Transverse colon (tissue), 4 donors: ENCODE results near the gene MUC4.

Experiments
- POLR2A ChIP-seq: fragments of 450-650 bp; IDR thresholded peaks from one replicate; pipeline ENCODE4 v1.6.1; 2016; ENCODE audit warnings: antibody characterized with exemption, mild to moderate bottlenecking, moderate library complexity
- POLR2AphosphoS5 ChIP-seq, 3 donors: sonication (generic); formaldehyde crosslinking; IDR thresholded peaks; one replicate each; pipeline ENCODE4 v1.6.1; 2016; ENCODE audit warnings: antibody characterized with exemption in 3 of 3
- TF ChIP-seq, protein P1 (sequence below), 5 experiments: fragments of 200-600 bp in 3 of 5; fragments of 450-650 bp in 2 of 5; sonication (generic) in 3 of 5; IDR thresholded peaks; 1 replicate in 2 of 5; 2 replicates in 3 of 5; pipeline ENCODE4 v1.5.1; 2016 to 2017; ENCODE audit warnings: antibody characterized with exemption in 5 of 5, inconsistent platforms in 3 of 5, mild to moderate bottlenecking in 2 of 5, moderate library complexity in 1 of 5

DNA sequence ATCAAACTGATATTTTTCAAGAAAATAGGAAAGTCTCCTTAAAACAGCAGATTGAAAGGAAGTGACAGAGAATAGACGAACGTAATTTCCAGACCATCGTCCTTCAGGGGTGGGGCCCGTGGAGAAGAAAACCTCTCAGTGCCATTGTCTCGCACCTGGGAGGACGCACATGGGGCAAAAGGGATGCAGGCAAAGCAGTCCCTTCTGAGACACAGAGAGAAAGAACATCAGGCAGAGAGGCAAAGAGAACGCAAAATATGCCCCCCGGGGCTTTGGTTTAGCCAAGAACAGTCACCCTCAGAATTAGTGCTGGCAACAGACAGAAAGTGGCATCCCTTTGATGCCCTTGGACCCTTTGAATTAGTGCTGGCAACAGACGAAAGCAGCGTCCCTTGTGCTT lies 53.9 kb downstream of the MUC4 start:
- TF ChIP-seq, protein P1, sequence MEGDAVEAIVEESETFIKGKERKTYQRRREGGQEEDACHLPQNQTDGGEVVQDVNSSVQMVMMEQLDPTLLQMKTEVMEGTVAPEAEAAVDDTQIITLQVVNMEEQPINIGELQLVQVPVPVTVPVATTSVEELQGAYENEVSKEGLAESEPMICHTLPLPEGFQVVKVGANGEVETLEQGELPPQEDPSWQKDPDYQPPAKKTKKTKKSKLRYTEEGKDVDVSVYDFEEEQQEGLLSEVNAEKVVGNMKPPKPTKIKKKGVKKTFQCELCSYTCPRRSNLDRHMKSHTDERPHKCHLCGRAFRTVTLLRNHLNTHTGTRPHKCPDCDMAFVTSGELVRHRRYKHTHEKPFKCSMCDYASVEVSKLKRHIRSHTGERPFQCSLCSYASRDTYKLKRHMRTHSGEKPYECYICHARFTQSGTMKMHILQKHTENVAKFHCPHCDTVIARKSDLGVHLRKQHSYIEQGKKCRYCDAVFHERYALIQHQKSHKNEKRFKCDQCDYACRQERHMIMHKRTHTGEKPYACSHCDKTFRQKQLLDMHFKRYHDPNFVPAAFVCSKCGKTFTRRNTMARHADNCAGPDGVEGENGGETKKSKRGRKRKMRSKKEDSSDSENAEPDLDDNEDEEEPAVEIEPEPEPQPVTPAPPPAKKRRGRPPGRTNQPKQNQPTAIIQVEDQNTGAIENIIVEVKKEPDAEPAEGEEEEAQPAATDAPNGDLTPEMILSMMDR (IDR thresholded peaks at IDR 0.05) = no peak
- TF ChIP-seq POLR2A (no peak), POLR2AphosphoS5 (IDR thresholded peaks at IDR 0.05) (no peak)
